GM12801 (cell line): ENCODE results near the gene ATP5MC2.

Experiments
- TF ChIP-seq, protein P1 (sequence below): IDR thresholded peaks from one replicate; pipeline ENCODE4 v1.5.1; 2011; ENCODE audit warnings: control low read depth; ENCODE audit not compliant: insufficient read length; ENCODE audit errors: extremely low read depth

ATP5MC2 gene

GRCh38 chr12:53699678-53700025 is 23.8 kb upstream of the ATP5MC2 start:
- TF ChIP-seq, protein P1, sequence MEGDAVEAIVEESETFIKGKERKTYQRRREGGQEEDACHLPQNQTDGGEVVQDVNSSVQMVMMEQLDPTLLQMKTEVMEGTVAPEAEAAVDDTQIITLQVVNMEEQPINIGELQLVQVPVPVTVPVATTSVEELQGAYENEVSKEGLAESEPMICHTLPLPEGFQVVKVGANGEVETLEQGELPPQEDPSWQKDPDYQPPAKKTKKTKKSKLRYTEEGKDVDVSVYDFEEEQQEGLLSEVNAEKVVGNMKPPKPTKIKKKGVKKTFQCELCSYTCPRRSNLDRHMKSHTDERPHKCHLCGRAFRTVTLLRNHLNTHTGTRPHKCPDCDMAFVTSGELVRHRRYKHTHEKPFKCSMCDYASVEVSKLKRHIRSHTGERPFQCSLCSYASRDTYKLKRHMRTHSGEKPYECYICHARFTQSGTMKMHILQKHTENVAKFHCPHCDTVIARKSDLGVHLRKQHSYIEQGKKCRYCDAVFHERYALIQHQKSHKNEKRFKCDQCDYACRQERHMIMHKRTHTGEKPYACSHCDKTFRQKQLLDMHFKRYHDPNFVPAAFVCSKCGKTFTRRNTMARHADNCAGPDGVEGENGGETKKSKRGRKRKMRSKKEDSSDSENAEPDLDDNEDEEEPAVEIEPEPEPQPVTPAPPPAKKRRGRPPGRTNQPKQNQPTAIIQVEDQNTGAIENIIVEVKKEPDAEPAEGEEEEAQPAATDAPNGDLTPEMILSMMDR, result no peak

DNA sequence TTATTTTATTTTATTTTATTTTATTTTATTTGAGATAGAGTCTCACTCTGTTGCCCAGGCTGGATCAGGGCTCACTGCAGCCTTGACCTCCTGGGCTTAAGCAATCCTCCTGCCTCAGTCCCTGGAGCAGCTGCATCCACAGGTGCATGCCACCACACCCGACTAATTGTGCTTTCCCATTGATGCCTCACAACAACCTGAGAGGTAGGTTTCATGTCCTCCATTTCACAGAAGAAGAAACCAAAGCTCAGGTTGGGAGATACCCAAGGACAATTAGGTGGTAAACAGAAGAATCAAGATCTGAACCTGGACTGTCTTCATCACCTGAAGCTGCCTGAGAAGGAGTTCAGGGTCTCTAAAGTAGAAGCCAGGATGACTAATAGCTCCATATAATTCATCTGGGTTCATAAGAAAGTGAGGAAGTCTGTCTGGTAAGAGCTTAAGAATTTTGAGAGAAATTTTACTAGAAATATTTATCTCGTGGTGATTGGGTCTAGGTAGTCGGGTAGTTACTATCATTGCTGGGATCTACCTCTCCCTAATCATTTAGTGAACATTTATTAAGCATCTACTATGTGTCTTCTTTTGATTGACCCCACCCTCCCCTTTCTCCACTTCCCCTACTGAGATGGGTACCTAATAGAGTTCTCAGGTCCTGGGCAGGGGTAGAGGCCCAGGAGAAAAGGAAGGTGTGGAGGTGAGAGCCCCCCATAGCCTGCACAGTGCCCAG is 23.2 kb upstream of the ATP5MC2 start:
- TF ChIP-seq, protein P1, result no peak

DNA sequence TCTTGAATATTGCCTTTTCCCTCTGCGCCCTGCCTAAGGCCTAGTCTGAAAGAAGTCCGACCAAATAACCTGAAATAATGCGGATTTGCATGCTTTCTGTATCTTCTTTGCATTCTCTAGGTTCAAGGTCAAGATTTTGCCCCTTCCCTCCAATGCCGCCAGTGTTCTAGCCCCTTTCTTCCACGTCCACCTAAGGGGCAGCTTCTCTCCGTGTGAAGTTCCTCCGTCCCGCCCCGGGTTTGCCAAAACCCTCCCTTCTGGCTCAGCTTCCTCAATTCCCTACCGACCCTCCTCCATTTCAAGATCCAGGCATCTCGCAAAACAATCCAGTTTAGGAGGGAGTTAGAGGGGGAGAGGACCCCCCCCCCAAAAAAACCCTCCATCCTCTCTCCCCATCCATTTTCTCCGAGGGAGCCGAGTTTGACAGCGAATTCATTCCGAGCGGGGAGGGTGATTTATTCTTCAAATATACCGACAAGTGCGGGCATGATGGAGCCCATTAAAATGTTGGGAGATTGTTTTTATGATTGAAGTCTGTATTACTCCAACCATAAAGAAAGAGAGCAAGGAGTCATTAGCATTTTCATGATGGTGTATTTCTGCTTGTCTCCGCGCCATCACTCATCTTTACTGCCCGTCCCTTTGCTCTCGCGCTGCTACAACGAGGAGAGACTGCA is 20.9 kb upstream of the ATP5MC2 start:
- TF ChIP-seq, protein P1, result no peak

DNA sequence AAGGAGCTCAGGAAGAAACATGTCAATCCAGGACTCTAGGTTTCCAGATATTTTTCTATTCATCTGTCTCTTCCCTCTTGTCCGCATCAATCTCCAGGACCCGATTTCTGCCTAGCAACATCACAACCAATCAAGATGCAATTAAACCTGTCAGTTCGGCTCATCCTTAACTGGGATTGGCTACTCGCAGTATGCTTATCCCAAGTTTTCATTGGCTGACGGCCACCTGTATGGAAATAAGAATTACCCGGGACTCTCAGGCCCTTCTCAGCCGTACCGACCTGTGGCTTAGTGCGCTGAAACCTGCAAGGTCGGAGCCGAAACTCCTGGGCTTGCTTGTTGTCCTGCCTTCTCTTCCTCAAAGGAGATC is 20.4 kb upstream of the ATP5MC2 start:
- TF ChIP-seq, protein P1, result no peak

- TF ChIP-seq, protein P1, result no peak
Observed at GRCh38 chr12:53695152-53696145, 19.6 kb upstream of the ATP5MC2 start.

GRCh38 chr12:53694756-53695151 is 18.9 kb upstream of the ATP5MC2 start:
- TF ChIP-seq, protein P1, result no peak

DNA sequence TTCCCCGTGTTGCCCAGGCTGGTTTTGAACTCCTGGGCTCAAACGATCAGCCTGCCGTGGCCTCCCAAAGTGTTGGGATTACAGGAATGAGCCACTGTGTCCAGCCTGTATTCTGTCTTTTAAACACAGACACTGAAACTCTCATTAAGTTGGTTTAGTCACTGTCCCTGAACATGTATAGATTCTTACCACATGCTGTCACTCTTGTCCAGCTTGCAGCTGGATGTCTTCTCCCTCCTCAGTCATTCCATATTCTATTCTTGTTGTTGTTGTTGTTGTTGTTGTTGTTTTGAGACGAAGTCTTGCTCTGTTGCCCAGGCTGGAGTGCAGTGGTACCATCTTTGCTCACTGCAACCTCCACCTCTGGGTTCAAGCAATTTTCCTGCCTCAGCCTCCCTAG is 12.3 kb upstream of the ATP5MC2 start:
- TF ChIP-seq, protein P1, result no peak
